Measurements from ENCODE around the gene SNRNP70. TPM values are rescaled to one million over a fixed set of nuclear protein-coding genes. Genes with fewer than 3 reads are reported as not detected.
A peak's percentile ranks its signal among the peaks of the same experiment; 100 is the strongest.

Gene SNRNP70
- total and polyA plus RNA-seq, 3 donors from 2014 or later = 184 to 484 (median 422) TPM

DNA sequence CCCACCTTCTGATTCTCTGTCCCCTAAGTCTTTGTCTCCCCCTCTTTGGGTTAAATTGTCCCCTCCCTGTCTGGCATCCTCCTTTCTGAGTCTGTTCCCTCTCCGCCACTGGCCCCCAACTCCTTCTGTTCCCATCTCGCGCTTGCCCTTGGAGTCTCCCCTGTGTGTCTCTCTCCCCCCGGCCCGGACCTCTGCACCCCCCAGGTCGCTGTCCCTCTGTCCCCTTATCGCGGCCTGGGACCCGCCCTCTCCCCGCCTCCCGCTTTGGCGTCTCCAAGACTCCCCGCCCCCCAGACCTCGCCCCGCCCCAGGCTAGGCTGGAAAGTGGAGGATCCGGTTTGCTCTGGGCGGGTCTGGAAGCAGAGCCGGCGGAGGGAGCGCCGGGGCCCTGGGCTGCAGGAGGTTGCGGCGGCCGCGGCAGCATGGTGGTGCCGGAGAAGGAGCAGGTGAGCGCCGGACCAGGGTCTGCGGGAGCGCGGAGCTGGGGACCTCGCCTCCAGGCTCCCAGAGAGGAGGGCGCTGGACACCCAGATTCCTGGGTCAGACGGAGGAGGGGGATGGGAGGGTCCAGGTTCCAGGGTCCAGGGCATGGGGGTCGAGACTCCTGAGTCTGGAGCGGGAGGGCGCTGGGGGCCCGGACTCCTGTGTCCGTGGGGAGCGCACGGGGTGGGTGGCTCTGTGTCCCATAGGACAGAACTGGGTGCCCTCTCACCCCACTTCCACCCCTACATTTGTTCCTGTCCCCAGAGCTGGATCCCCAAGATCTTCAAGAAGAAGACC lies 72.4 kb downstream of the SNRNP70 start, which contains the start of gene TRPM4:
TRPM4 (plus strand) TSS at position 348 of the 780 bp plus-strand sequence; CDS start at position 423, 75 bp downstream.
- H3K4me1 ChIP-seq = peaks cover 15% of the 10 kb centered on the region
- peak within 1 kb of the TSS; percentile 70 to 85 for H3K27ac ChIP-seq
- intact Hi-C loops (cut with DNase I; ENCODE audit: low total_unique reads) = no loop called here
- 1 to 4% methylated on average over 13 to 38 of the region's 41 CpGs for WGBS, 2 donors
- peak within 1 kb of the TSS; percentile 73 to 76 for H3K4me3 ChIP-seq
- H3K36me3 ChIP-seq (ENCODE audit: low read depth, missing control alignments) = no peaks in the 10 kb centered on the region
- no peaks in the 10 kb centered on the region for H3K27me3 ChIP-seq
- no peaks in the 10 kb centered on the region for H3K9me3 ChIP-seq
- DNase-seq = peak; percentile 94
- TF ChIP-seq, protein P1, sequence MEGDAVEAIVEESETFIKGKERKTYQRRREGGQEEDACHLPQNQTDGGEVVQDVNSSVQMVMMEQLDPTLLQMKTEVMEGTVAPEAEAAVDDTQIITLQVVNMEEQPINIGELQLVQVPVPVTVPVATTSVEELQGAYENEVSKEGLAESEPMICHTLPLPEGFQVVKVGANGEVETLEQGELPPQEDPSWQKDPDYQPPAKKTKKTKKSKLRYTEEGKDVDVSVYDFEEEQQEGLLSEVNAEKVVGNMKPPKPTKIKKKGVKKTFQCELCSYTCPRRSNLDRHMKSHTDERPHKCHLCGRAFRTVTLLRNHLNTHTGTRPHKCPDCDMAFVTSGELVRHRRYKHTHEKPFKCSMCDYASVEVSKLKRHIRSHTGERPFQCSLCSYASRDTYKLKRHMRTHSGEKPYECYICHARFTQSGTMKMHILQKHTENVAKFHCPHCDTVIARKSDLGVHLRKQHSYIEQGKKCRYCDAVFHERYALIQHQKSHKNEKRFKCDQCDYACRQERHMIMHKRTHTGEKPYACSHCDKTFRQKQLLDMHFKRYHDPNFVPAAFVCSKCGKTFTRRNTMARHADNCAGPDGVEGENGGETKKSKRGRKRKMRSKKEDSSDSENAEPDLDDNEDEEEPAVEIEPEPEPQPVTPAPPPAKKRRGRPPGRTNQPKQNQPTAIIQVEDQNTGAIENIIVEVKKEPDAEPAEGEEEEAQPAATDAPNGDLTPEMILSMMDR (IDR thresholded peaks at IDR 0.05) = no peak
- TF ChIP-seq POLR2A (IDR thresholded peaks at IDR 0.05) = peak; percentile 33

Small RNA genes within 50 kb of the gene (small RNA-seq; reads per million reads assigned to genes)
- gene RN7SL708P = 0 reads per million in 2 donors

Other genes starting within 250 kb of the SNRNP70 start
- gene HSD17B14, start 249.0 kb upstream of the SNRNP70 start, total RNA-seq = 10 to 100 TPM in 1 of 2 donors, 1 to 10 TPM in 1; 5.6 to 11.9 TPM
- 8.8 TPM for gene HSD17B14, start 249.0 kb upstream of the SNRNP70 start, polyA plus RNA-seq (ENCODE audit: insufficient read depth, low read depth, low replicate concordance)
- gene PLEKHA4, start 216.8 kb upstream of the SNRNP70 start, total RNA-seq = 10 to 100 TPM; 12.8 to 22.3 TPM
- 19.9 TPM for gene PLEKHA4, start 216.8 kb upstream of the SNRNP70 start, polyA plus RNA-seq (ENCODE audit: insufficient read depth, low read depth, low replicate concordance)
- gene PPP1R15A, start 213.0 kb upstream of the SNRNP70 start, total RNA-seq = 10 to 100 TPM; 37.2 to 40.9 TPM
- gene PPP1R15A, start 213.0 kb upstream of the SNRNP70 start, polyA plus RNA-seq (ENCODE audit: insufficient read depth, low read depth, low replicate concordance) = 48.3 TPM
- gene TULP2, start 186.7 kb upstream of the SNRNP70 start, total RNA-seq = 10 to 100 TPM; 24.5 to 55.2 TPM
- 72.6 TPM for gene TULP2, start 186.7 kb upstream of the SNRNP70 start, polyA plus RNA-seq (ENCODE audit: insufficient read depth, low read depth, low replicate concordance)
- gene NUCB1, start 185.1 kb upstream of the SNRNP70 start, total RNA-seq = 100 to 1,000 TPM; 139 to 208 TPM
- gene NUCB1, start 185.1 kb upstream of the SNRNP70 start, polyA plus RNA-seq (ENCODE audit: insufficient read depth, low read depth, low replicate concordance) = 136 TPM
- gene DHDH, start 151.8 kb upstream of the SNRNP70 start, total RNA-seq = 1 to 10 TPM; 2.3 to 2.4 TPM
- 3.1 TPM for gene DHDH, start 151.8 kb upstream of the SNRNP70 start, polyA plus RNA-seq (ENCODE audit: insufficient read depth, low read depth, low replicate concordance)
- 10 to 100 TPM; 50.1 to 52.1 TPM for gene BAX, start 130.6 kb upstream of the SNRNP70 start, total RNA-seq
- gene BAX, start 130.6 kb upstream of the SNRNP70 start, polyA plus RNA-seq (ENCODE audit: insufficient read depth, low read depth, low replicate concordance) = 48.7 TPM
- gene FTL, start 120.1 kb upstream of the SNRNP70 start, total RNA-seq = 100 to 1,000 TPM; 746 to 935 TPM
- gene FTL, start 120.1 kb upstream of the SNRNP70 start, polyA plus RNA-seq (ENCODE audit: insufficient read depth, low read depth, low replicate concordance) = 1,424 TPM
- gene GYS1, start 92.1 kb upstream of the SNRNP70 start, total RNA-seq = 10 to 100 TPM; 21.1 to 23.6 TPM
- 13.8 TPM for gene GYS1, start 92.1 kb upstream of the SNRNP70 start, polyA plus RNA-seq (ENCODE audit: insufficient read depth, low read depth, low replicate concordance)
- gene RUVBL2, start 91.6 kb upstream of the SNRNP70 start, total RNA-seq = 100 to 1,000 TPM; 299 to 395 TPM
- 528 TPM for gene RUVBL2, start 91.6 kb upstream of the SNRNP70 start, polyA plus RNA-seq (ENCODE audit: insufficient read depth, low read depth, low replicate concordance)
- 10 to 100 TPM in 1 of 2 donors, 1 to 10 TPM in 1; 5.5 to 13.9 TPM for gene LHB, start 68.4 kb upstream of the SNRNP70 start, total RNA-seq
- gene LHB, start 68.4 kb upstream of the SNRNP70 start, polyA plus RNA-seq (ENCODE audit: insufficient read depth, low read depth, low replicate concordance) = 4.4 TPM
- not detected for gene CGB3, start 61.1 kb upstream of the SNRNP70 start, total RNA-seq
- gene CGB3, start 61.1 kb upstream of the SNRNP70 start, polyA plus RNA-seq (ENCODE audit: insufficient read depth, low read depth, low replicate concordance) = not detected
- 1 to 10 TPM in 1 of 2 donors, under 1 TPM in 1; 0.99 to 3.6 TPM for gene CGB2, start 53.6 kb upstream of the SNRNP70 start, total RNA-seq
- gene CGB2, start 53.6 kb upstream of the SNRNP70 start, polyA plus RNA-seq (ENCODE audit: insufficient read depth, low read depth, low replicate concordance) = 2.5 TPM
- 1 to 10 TPM; 2.3 to 2.9 TPM for gene CGB1, start 48.6 kb upstream of the SNRNP70 start, total RNA-seq
- gene CGB1, start 48.6 kb upstream of the SNRNP70 start, polyA plus RNA-seq (ENCODE audit: insufficient read depth, low read depth, low replicate concordance) = not detected
- gene CGB5, start 41.6 kb upstream of the SNRNP70 start, total RNA-seq = 1 to 10 TPM in 1 of 2 donors, not detected in 1; 2.4 TPM
- gene CGB5, start 41.6 kb upstream of the SNRNP70 start, polyA plus RNA-seq (ENCODE audit: insufficient read depth, low read depth, low replicate concordance) = not detected
- under 1 TPM in 1 of 2 donors, not detected in 1; 0.43 TPM for gene CGB8, start 36.3 kb upstream of the SNRNP70 start, total RNA-seq
- not detected for gene CGB8, start 36.3 kb upstream of the SNRNP70 start, polyA plus RNA-seq (ENCODE audit: insufficient read depth, low read depth, low replicate concordance)
- gene CGB7, start 27.7 kb upstream of the SNRNP70 start, total RNA-seq = 1 to 10 TPM; 3.0 to 3.8 TPM
- gene CGB7, start 27.7 kb upstream of the SNRNP70 start, polyA plus RNA-seq (ENCODE audit: insufficient read depth, low read depth, low replicate concordance) = 1.7 TPM
- under 1 TPM; 0.31 to 0.55 TPM for gene NTF4, start 20.6 kb upstream of the SNRNP70 start, total RNA-seq
- gene NTF4, start 20.6 kb upstream of the SNRNP70 start, polyA plus RNA-seq (ENCODE audit: insufficient read depth, low read depth, low replicate concordance) = 0.49 TPM
- gene KCNA7, start 12.8 kb upstream of the SNRNP70 start, total RNA-seq = under 1 TPM; 0.25 to 0.39 TPM
- gene KCNA7, start 12.8 kb upstream of the SNRNP70 start, polyA plus RNA-seq (ENCODE audit: insufficient read depth, low read depth, low replicate concordance) = 0.16 TPM
- gene LIN7B, start 28.9 kb downstream of the SNRNP70 start, total RNA-seq = 10 to 100 TPM; 57.6 to 66.2 TPM
- 22.4 TPM for gene LIN7B, start 28.9 kb downstream of the SNRNP70 start, polyA plus RNA-seq (ENCODE audit: insufficient read depth, low read depth, low replicate concordance)
- gene C19orf73, start 33.7 kb downstream of the SNRNP70 start, total RNA-seq = 1 to 10 TPM; 4.0 to 8.5 TPM
- gene C19orf73, start 33.7 kb downstream of the SNRNP70 start, polyA plus RNA-seq (ENCODE audit: insufficient read depth, low read depth, low replicate concordance) = 1.5 TPM
- 10 to 100 TPM in 1 of 2 donors, 1 to 10 TPM in 1; 9.2 to 13.1 TPM for gene PPFIA3, start 34.1 kb downstream of the SNRNP70 start, total RNA-seq
- 8.8 TPM for gene PPFIA3, start 34.1 kb downstream of the SNRNP70 start, polyA plus RNA-seq (ENCODE audit: insufficient read depth, low read depth, low replicate concordance)
- gene HRC, start 69.9 kb downstream of the SNRNP70 start, total RNA-seq = 1 to 10 TPM; 1.8 to 5.4 TPM
- 4.1 TPM for gene HRC, start 69.9 kb downstream of the SNRNP70 start, polyA plus RNA-seq (ENCODE audit: insufficient read depth, low read depth, low replicate concordance)
- gene TRPM4, start 72.3 kb downstream of the SNRNP70 start, total RNA-seq = 10 to 100 TPM; 30.5 to 45.7 TPM
- 16.0 TPM for gene TRPM4, start 72.3 kb downstream of the SNRNP70 start, polyA plus RNA-seq (ENCODE audit: insufficient read depth, low read depth, low replicate concordance)
- 10 to 100 TPM; 47.0 to 51.9 TPM for gene SLC6A16, start 239.7 kb downstream of the SNRNP70 start, total RNA-seq
- 311 TPM for gene SLC6A16, start 239.7 kb downstream of the SNRNP70 start, polyA plus RNA-seq (ENCODE audit: insufficient read depth, low read depth, low replicate concordance)
- 10 to 100 TPM; 12.6 to 16.2 TPM for gene CD37, start 250.0 kb downstream of the SNRNP70 start, total RNA-seq
- 23.2 TPM for gene CD37, start 250.0 kb downstream of the SNRNP70 start, polyA plus RNA-seq (ENCODE audit: insufficient read depth, low read depth, low replicate concordance)